HCT116 (cell line): ENCODE data around the gene VWC2L. TPM values are rescaled to one million over a fixed set of nuclear protein-coding genes. Genes with fewer than 3 reads are reported as not detected.

ENCODE experiments used
- ATAC-seq: fragments of 200-7000 bp; cut with Tn5 transposase; 2 replicates; pipeline ENCODE4 v1.9.1; 2020; ENCODE audit warnings: mild to moderate bottlenecking, moderate library complexity
- BruUV-seq: library from RNA; stranded (reverse); fragments of 400-500 nt; replicated peaks from 2 replicates; lab custom pipeline; 2021; lab: Mats Ljungman, UMichigan
- CTCF ChIA-PET: fragments of 300-600 bp; sonication (Branson Sonifier 250); formaldehyde crosslinking; loops from one replicate; lab custom pipeline; 2021; ENCODE audit warnings: antibody characterized with exemption; lab: Charles Lee
- POLR2A ChIA-PET: fragments of 300-600, 350-600 bp; sonication (Branson Sonifier 250); formaldehyde crosslinking; loops from one replicate; lab custom pipeline; 2021; ENCODE audit warnings: antibody characterized with exemption; lab: Charles Lee
- RAD21 ChIA-PET, 2 experiments: fragments of 300-600 bp; sonication (Branson Sonifier 250); formaldehyde crosslinking; loops; one replicate each; lab custom pipeline; 2023; ENCODE audit warnings: low total read pairs in 2 of 2; ENCODE audit not compliant: uncharacterized antibody in 2 of 2, unreplicated experiment in 2 of 2, low non-redundant PET in 1 of 2; lab: Charles Lee
- DNase-seq: peaks from one replicate; pipeline ENCODE4 v3.0.0-alpha.2; 2010; ENCODE audit warnings: low read depth, low spot score
- H2AFZ ChIP-seq: fragments of 200-600 bp; shearing (Covaris generic), sonication (generic); 2 replicates; pipeline ENCODE4 v1.6.1; 2017; ENCODE audit warnings: low read depth, mixed run types, mixed read lengths, antibody characterized with exemption, low read length; ENCODE audit not compliant: poor library complexity, severe bottlenecking
- H3K27ac ChIP-seq: 2 replicates; pipeline ENCODE4 v1.5.1; 2012; ENCODE audit warnings: low read depth, low read length
- H3K27me3 ChIP-seq: fragments of 200-600 bp; sonication (generic); 2 replicates; pipeline ENCODE4 v1.6.1; 2016; ENCODE audit warnings: mixed run types, low read length, mixed read lengths; ENCODE audit not compliant: insufficient read depth
- H3K36me3 ChIP-seq, 2 experiments: fragments of 200-500 bp in 1 of 2; fragments of 200-600 bp in 1 of 2; sonication (Bioruptor generic) in 1 of 2; sonication (generic) in 1 of 2; 2 replicates each; pipeline versions ENCODE4 v1.5.1 to v1.6.1; 2014 to 2016; ENCODE audit warnings: low read length in 2 of 2, inconsistent platforms in 1 of 2, mixed read lengths in 1 of 2, mixed run types in 1 of 2; ENCODE audit not compliant: insufficient read depth in 2 of 2, control insufficient read depth in 1 of 2
- H3K4me1 ChIP-seq, 2 experiments: fragments of 200-600 bp in 1 of 2; sonication (generic) in 1 of 2; 2 replicates each; pipeline versions ENCODE4 v1.5.1 to v1.6.1; 2012 to 2017; ENCODE audit warnings: low read length in 2 of 2, inconsistent platforms in 1 of 2, mild to moderate bottlenecking in 1 of 2, mixed read lengths in 1 of 2, mixed run types in 1 of 2, moderate library complexity in 1 of 2; ENCODE audit not compliant: insufficient read depth in 2 of 2, control insufficient read depth in 1 of 2
- H3K4me2 ChIP-seq: fragments of 200-600 bp; sonication (generic); 2 replicates; pipeline ENCODE4 v1.6.1; 2017; ENCODE audit warnings: mixed run types, low read length, mixed read lengths
- H3K4me3 ChIP-seq, 2 experiments: fragments of 200-600 bp in 1 of 2; sonication (generic) in 1 of 2; replicated peaks in 1 of 2; 2 replicates each; pipeline ENCODE4 v1.5.1; 2011 to 2016; ENCODE audit warnings: low read length in 2 of 2, control low read depth in 1 of 2, low read depth in 1 of 2, mild to moderate bottlenecking in 1 of 2, mixed read lengths in 1 of 2, mixed run types in 1 of 2
- H3K79me2 ChIP-seq: fragments of 200-600 bp; sonication (generic); 2 replicates; pipeline ENCODE4 v1.6.1; 2017; ENCODE audit warnings: mild to moderate bottlenecking, mixed run types, low read length, moderate library complexity, mixed read lengths; ENCODE audit not compliant: insufficient read depth
- H3K9ac ChIP-seq: fragments of 200-600 bp; sonication (generic); 2 replicates; pipeline ENCODE4 v1.6.1; 2016; ENCODE audit warnings: low read length, mixed read lengths
- H3K9me2 ChIP-seq: fragments of 200-600 bp; sonication (generic), shearing (Covaris generic); 2 replicates; pipeline ENCODE4 v1.6.1; 2017; ENCODE audit warnings: mixed run types, mild to moderate bottlenecking, moderate library complexity; ENCODE audit not compliant: insufficient read depth
- H3K9me3 ChIP-seq, 2 experiments: fragments of 200-500 bp in 1 of 2; fragments of 200-600 bp in 1 of 2; sonication (Bioruptor generic) in 1 of 2; sonication (generic) in 1 of 2; 2 replicates each; pipeline ENCODE4 v1.6.1; 2014 to 2017; ENCODE audit warnings: low read length in 2 of 2, mixed read lengths in 2 of 2, inconsistent platforms in 1 of 2, low read depth in 1 of 2, mild to moderate bottlenecking in 1 of 2, mixed run types in 1 of 2, moderate library complexity in 1 of 2; ENCODE audit not compliant: control insufficient read depth in 1 of 2, insufficient read depth in 1 of 2
- H4K20me1 ChIP-seq: fragments of 200-600 bp; sonication (generic), shearing (Covaris generic); 2 replicates; pipeline ENCODE4 v1.6.1; 2017; ENCODE audit warnings: mixed run types, mild to moderate bottlenecking, moderate library complexity; ENCODE audit not compliant: insufficient read depth
- CBX3 ChIP-seq: IDR thresholded peaks from 2 replicates; pipeline ENCODE4 v1.6.1; 2012; ENCODE audit warnings: low read depth
- CEBPB ChIP-seq: IDR thresholded peaks from 2 replicates; pipeline ENCODE4 v1.6.1; 2012; ENCODE audit warnings: low read depth
- ELF1 ChIP-seq: IDR thresholded peaks from 2 replicates; pipeline ENCODE4 v1.6.1; 2012; ENCODE audit warnings: low read depth, borderline replicate concordance
- EZH2 ChIP-seq: fragments of 200-600 bp; sonication (generic); IDR thresholded peaks from 2 replicates; pipeline ENCODE4 v1.6.1; 2017; ENCODE audit warnings: antibody characterized with exemption, mixed run types
- EZH2phosphoT487 ChIP-seq: fragments of 200-600 bp; IDR thresholded peaks from 2 replicates; pipeline ENCODE4 v1.6.1; 2018; ENCODE audit warnings: antibody characterized with exemption, borderline replicate concordance
- POLR2A ChIP-seq: IDR thresholded peaks from 2 replicates; pipeline ENCODE4 v1.7.0; 2011; ENCODE audit warnings: borderline replicate concordance; ENCODE audit not compliant: insufficient read depth, insufficient read length; ENCODE audit errors: extremely low read depth
- POLR2AphosphoS5 ChIP-seq: IDR thresholded peaks from 2 replicates; pipeline ENCODE4 v1.6.1; 2011; ENCODE audit warnings: mild to moderate bottlenecking, low read depth, low read length, moderate library complexity
- SP1 ChIP-seq: IDR thresholded peaks from 2 replicates; pipeline ENCODE4 v1.6.1; 2012; ENCODE audit warnings: low read depth
- TCF7L2 ChIP-seq: IDR thresholded peaks from 2 replicates; pipeline ENCODE4 v1.7.0; 2011; ENCODE audit warnings: borderline replicate concordance, inconsistent platforms; ENCODE audit not compliant: insufficient read depth, insufficient read length; ENCODE audit errors: extremely low read depth
- YY1 ChIP-seq: IDR thresholded peaks from 2 replicates; pipeline ENCODE4 v1.6.1; 2011; ENCODE audit warnings: low read length, low read depth, moderate library complexity, mild to moderate bottlenecking; ENCODE audit not compliant: insufficient replicate concordance; ENCODE audit errors: extremely low read depth
- ZBTB33 ChIP-seq: IDR thresholded peaks from 2 replicates; pipeline ENCODE4 v1.6.1; 2011; ENCODE audit warnings: mild to moderate bottlenecking, low read length, moderate library complexity; ENCODE audit not compliant: insufficient replicate concordance; ENCODE audit errors: extremely low read depth
- ZFX ChIP-seq: fragments of 450-650 bp; IDR thresholded peaks from 2 replicates; pipeline ENCODE4 v1.6.1; 2017
- intact Hi-C: fragments of 100-400 bp; cut with micrococcal nuclease; formaldehyde crosslinking; loops from 2 replicates; pipeline ENCODE4 v1.10.0; 2022
- total RNA-seq: library from RNA; stranded (reverse); gene quantifications from one replicate; pipeline ENCODE4 v1.2.1, GENCODE V29; 2021; ENCODE audit not compliant: unreplicated experiment
- TF ChIP-seq, protein P1 (sequence below): IDR thresholded peaks from 2 replicates; pipeline ENCODE4 v1.6.1; 2012
- TF ChIP-seq, protein P2 (sequence below), 3 experiments: fragments of 200-600 bp in 1 of 3; sonication (generic) in 1 of 3; IDR thresholded peaks in 2 of 3; conservative IDR thresholded peaks in 1 of 3; 2 replicates each; pipeline ENCODE4 v1.5.1; 2012 to 2017; ENCODE audit warnings: low read depth in 2 of 3, low read length in 2 of 3, antibody characterized with exemption in 1 of 3, borderline replicate concordance in 1 of 3, control low read depth in 1 of 3, mild to moderate bottlenecking in 1 of 3, mixed read lengths in 1 of 3, mixed run types in 1 of 3, moderate library complexity in 1 of 3; ENCODE audit not compliant: insufficient read depth in 1 of 3

The VWC2L gene
- total RNA-seq, 1 experiment from 2014 or later: not detected

- ChIA-PET CTCF (no interaction called here), POLR2A (no interaction called here), RAD21 (no interaction called here)
- H3K4me3 ChIP-seq: no peak overlapping the region
- no peaks in the 10 kb centered on the region for H4K20me1 ChIP-seq
- no peak overlapping the region for H2AFZ ChIP-seq
- no peak overlapping the region for H3K4me2 ChIP-seq
- H3K9ac ChIP-seq: no peak overlapping the region
- DNase-seq: no peak
- H3K9me3 ChIP-seq: no peaks in the 10 kb centered on the region
- H3K36me3 ChIP-seq: no peaks in the 10 kb centered on the region
- no TSS peak for BruUV-seq
- H3K4me1 ChIP-seq: no peaks in the 10 kb centered on the region
- intact Hi-C loops: no loop called here
- H3K79me2 ChIP-seq: no peaks in the 10 kb centered on the region
- no peak overlapping the region for H3K27ac ChIP-seq
- no peak for ATAC-seq
- TF ChIP-seq SP1 (no peak), CEBPB (no peak)
- TF ChIP-seq, protein P1, sequence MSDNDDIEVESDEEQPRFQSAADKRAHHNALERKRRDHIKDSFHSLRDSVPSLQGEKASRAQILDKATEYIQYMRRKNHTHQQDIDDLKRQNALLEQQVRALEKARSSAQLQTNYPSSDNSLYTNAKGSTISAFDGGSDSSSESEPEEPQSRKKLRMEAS: no peak
- H3K27me3 ChIP-seq: no peaks in the 10 kb centered on the region
- H3K9me2 ChIP-seq: no peaks in the 10 kb centered on the region; the same call in 1 of the 2 replicates
Measured at GRCh38 chr2:214577769-214578168, 166.9 kb downstream of the VWC2L start.

- no peak overlapping the region for H2AFZ ChIP-seq
- H3K4me1 ChIP-seq: no peaks in the 10 kb centered on the region
- H3K27ac ChIP-seq: no peak overlapping the region
- no peaks in the 10 kb centered on the region for H4K20me1 ChIP-seq
- BruUV-seq: no TSS peak
- no peaks in the 10 kb centered on the region; the same call in 1 of the 2 replicates for H3K9me2 ChIP-seq
- no peaks in the 10 kb centered on the region for H3K27me3 ChIP-seq
- no peaks in the 10 kb centered on the region for H3K36me3 ChIP-seq
- H3K9me3 ChIP-seq: no peaks in the 10 kb centered on the region
- no peak overlapping the region for H3K9ac ChIP-seq
- DNase-seq (no peak), ATAC-seq (no peak)
- intact Hi-C loops: no loop called here
- TF ChIP-seq TCF7L2 (no peak), POLR2A (no peak), CBX3 (no peak), ZBTB33 (no peak), YY1 (no peak), ZFX (no peak), ELF1 (no peak), EZH2 (no peak), POLR2AphosphoS5 (no peak), EZH2phosphoT487 (no peak), SP1 (no peak), CEBPB (no peak)
- TF ChIP-seq, protein P2, sequence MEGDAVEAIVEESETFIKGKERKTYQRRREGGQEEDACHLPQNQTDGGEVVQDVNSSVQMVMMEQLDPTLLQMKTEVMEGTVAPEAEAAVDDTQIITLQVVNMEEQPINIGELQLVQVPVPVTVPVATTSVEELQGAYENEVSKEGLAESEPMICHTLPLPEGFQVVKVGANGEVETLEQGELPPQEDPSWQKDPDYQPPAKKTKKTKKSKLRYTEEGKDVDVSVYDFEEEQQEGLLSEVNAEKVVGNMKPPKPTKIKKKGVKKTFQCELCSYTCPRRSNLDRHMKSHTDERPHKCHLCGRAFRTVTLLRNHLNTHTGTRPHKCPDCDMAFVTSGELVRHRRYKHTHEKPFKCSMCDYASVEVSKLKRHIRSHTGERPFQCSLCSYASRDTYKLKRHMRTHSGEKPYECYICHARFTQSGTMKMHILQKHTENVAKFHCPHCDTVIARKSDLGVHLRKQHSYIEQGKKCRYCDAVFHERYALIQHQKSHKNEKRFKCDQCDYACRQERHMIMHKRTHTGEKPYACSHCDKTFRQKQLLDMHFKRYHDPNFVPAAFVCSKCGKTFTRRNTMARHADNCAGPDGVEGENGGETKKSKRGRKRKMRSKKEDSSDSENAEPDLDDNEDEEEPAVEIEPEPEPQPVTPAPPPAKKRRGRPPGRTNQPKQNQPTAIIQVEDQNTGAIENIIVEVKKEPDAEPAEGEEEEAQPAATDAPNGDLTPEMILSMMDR (IDR thresholded peaks at IDR 0.05 in 2 of 3, conservative IDR thresholded peaks at IDR 0.05 in 1 of 3; ENCODE audit: borderline replicate concordance in 1 of 3, insufficient read depth in 1 of 3, low read depth in 2 of 3, low read length in 2 of 3): no peak
- TF ChIP-seq, protein P1: no peak
- no peak overlapping the region for H3K4me3 ChIP-seq
- POLR2A ChIA-PET: no interaction called here
- no peaks in the 10 kb centered on the region for H3K79me2 ChIP-seq
- H3K4me2 ChIP-seq: no peak overlapping the region
- CTCF ChIA-PET: no interaction called here
- RAD21 ChIA-PET: no interaction called here
Measured at GRCh38 chr2:214578442-214578841, 167.6 kb downstream of the VWC2L start.
